Spleen (tissue), 7 donors: ENCODE data around the gene TMEM126A.

Experiments used
- CTCF ChIP-seq, 11 experiments: fragments of 200-600 bp in 7 of 11; fragments of 450-650 bp in 4 of 11; sonication (generic) in 4 of 11; IDR thresholded peaks in 8 of 11; conservative IDR thresholded peaks in 3 of 11; 1 replicate in 7 of 11; 2 replicates in 4 of 11; pipeline versions ENCODE4 v1.4.0 to v1.8.0; 2016 to 2021; ENCODE audit warnings: antibody characterized with exemption in 11 of 11, inconsistent platforms in 4 of 11, mild to moderate bottlenecking in 1 of 11
- POLR2A ChIP-seq, 3 donors: fragments of 450-650 bp; IDR thresholded peaks; one replicate each; pipeline ENCODE4 v1.5.1; 2017; ENCODE audit warnings: antibody characterized with exemption in 3 of 3, mild to moderate bottlenecking in 1 of 3
- POLR2AphosphoS5 ChIP-seq, 3 donors: sonication (generic); formaldehyde crosslinking; IDR thresholded peaks; one replicate each; pipeline ENCODE4 v1.5.1; 2017; ENCODE audit warnings: antibody characterized with exemption in 3 of 3
- donor health status: DM: no; HTN: no; CAD: no; lungs with moderate emphysema.
- donor health status: DM: no; HTN: no; CAD: no.
- donor health status: DM: no; HTN: no; CAD: no.

- TF ChIP-seq CTCF (IDR thresholded peaks at IDR 0.05 in 8 of 11, conservative IDR thresholded peaks at IDR 0.05 in 3 of 11) (no peak), POLR2A (IDR thresholded peaks at IDR 0.05) (no peak), POLR2AphosphoS5 (IDR thresholded peaks at IDR 0.05) (no peak)
These were observed 14.4 kb downstream of the TMEM126A start for GRCh38 chr11:85661972-85662664.
